ENCODE results near the gene GEMIN5.
A peak's percentile ranks its signal among the peaks of the same experiment; 100 is the strongest.
"Not testable (repeated sequence)": the region's sequence is repeated elsewhere in the genome, so short reads cannot be mapped to it uniquely, and the experiment has no call there.

Gene GEMIN5

GRCh38 chr5:154937718-154938466 is at the start of gene GEMIN5:
GEMIN5 (minus strand) TSS chr5:154938211; CDS start chr5:154938133, 78 bp downstream.
- peak; percentile 83 for DNase-seq

- DNase-seq: no peak
These were observed 48.1 kb upstream of the GEMIN5 start for GRCh38 chr5:154986151-154986550.

- DNase-seq: no peak
These were observed 47.0 kb upstream of the GEMIN5 start for GRCh38 chr5:154984946-154985516.

GRCh38 chr5:154978294-154978693 is 40.3 kb upstream of the GEMIN5 start:
- DNase-seq: not testable (repeated sequence)

GRCh38 chr5:154977409-154977808 is 39.4 kb upstream of the GEMIN5 start:
- DNase-seq: no peak

GRCh38 chr5:154976082-154976481 is 38.1 kb upstream of the GEMIN5 start:
- DNase-seq: not testable (repeated sequence)

- DNase-seq: no peak
These were observed 34.6 kb upstream of the GEMIN5 start for GRCh38 chr5:154972476-154973080.

- DNase-seq: no peak
These were observed 33.5 kb upstream of the GEMIN5 start for GRCh38 chr5:154971501-154971900.

- no peak for DNase-seq
These were observed 32.7 kb upstream of the GEMIN5 start for GRCh38 chr5:154970759-154971158.

- DNase-seq: no peak
These were observed 30.9 kb upstream of the GEMIN5 start for GRCh38 chr5:154968953-154969352.

- DNase-seq: no peak
These were observed 29.5 kb upstream of the GEMIN5 start for GRCh38 chr5:154967421-154968024.

- DNase-seq: no peak
These were observed 28.9 kb upstream of the GEMIN5 start for GRCh38 chr5:154966874-154967273.

- no peak for DNase-seq
These were observed 28.2 kb upstream of the GEMIN5 start for GRCh38 chr5:154966081-154966841.

GRCh38 chr5:154962494-154962893 is 24.5 kb upstream of the GEMIN5 start:
- no peak for DNase-seq

GRCh38 chr5:154956712-154957111 is 18.7 kb upstream of the GEMIN5 start:
- DNase-seq: no peak

GRCh38 chr5:154949781-154950180 is 11.8 kb upstream of the GEMIN5 start:
- no peak for DNase-seq

GRCh38 chr5:154948313-154948712 is 10.3 kb upstream of the GEMIN5 start:
- DNase-seq: no peak

GRCh38 chr5:154947778-154948177 is 9.8 kb upstream of the GEMIN5 start:
- no peak for DNase-seq

- no peak for DNase-seq
These were observed 7.8 kb upstream of the GEMIN5 start for GRCh38 chr5:154945695-154946301.

GRCh38 chr5:154944716-154945115 is 6.7 kb upstream of the GEMIN5 start:
- no peak for DNase-seq

- no peak for DNase-seq
These were observed 5.5 kb upstream of the GEMIN5 start for GRCh38 chr5:154943527-154943926.

- peak; percentile 92 for DNase-seq
These were observed 3.0 kb upstream of the GEMIN5 start, which contains the start of gene MRPL22 for GRCh38 chr5:154940772-154941620. MRPL22 (plus strand) TSS chr5:154941073; CDS start chr5:154941111, 38 bp downstream.
